HPDE6-E6E7 (cell line): Measurements from ENCODE around the gene DSG3.
"Not testable (repeated sequence)": the region's sequence is repeated elsewhere in the genome, so short reads cannot be mapped to it uniquely, and the experiment has no call there.

Experiments
- DNase-seq: peaks from one replicate; pipeline ENCODE4 v3.0.0; 2011; ENCODE audit warnings: missing footprints; ENCODE audit errors: extremely low spot score

DSG3 gene

GRCh38 chr18:31492671-31493070 lies 45.1 kb downstream of the DSG3 start:
- DNase-seq: no peak

GRCh38 chr18:31493171-31493570 lies 45.6 kb downstream of the DSG3 start:
- DNase-seq: no peak

DNA sequence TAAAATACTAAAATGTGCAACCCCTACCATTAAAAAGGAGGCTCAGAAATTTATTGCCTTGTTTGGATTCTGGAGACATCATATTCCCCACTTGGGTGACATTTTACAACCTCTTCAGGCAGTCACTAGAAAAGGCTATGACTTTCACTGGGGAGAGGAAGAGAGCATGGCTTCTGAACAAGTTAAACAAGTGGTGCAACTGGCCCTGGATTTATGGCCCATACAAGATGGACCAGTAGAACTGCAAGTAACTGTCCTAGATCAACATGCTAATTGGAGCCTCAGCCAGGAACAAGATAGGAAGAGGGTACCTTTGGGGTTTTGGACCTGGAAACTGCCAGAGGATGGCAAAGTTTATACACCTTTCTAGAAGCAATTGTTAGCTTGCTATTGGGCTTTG lies 46.4 kb downstream of the DSG3 start:
- no peak for DNase-seq

- DNase-seq: not testable (repeated sequence)
These were observed 47.2 kb downstream of the DSG3 start for GRCh38 chr18:31494705-31495244.

DNA sequence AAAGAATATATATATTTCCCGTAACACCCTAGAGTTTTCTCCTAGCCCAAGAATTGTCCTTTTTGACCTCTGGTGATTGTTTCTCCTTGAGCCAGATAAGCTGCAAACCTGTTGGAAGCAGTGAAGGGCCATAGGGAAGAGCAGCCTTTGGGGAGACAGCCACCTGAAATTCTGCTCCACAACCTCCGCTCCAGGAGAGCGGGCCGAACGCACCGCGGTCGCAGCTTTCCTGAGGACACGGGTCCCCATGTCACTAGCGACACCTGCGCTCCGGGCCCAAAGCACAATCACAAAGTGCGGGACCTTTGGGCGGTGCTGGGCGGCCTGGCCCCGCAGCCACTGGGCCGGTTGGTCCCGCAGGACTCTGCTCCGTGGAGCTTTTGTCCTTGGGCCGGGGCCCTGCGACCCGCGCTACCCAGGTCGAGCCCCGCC lies 49.9 kb downstream of the DSG3 start:
- DNase-seq: no peak

DNA sequence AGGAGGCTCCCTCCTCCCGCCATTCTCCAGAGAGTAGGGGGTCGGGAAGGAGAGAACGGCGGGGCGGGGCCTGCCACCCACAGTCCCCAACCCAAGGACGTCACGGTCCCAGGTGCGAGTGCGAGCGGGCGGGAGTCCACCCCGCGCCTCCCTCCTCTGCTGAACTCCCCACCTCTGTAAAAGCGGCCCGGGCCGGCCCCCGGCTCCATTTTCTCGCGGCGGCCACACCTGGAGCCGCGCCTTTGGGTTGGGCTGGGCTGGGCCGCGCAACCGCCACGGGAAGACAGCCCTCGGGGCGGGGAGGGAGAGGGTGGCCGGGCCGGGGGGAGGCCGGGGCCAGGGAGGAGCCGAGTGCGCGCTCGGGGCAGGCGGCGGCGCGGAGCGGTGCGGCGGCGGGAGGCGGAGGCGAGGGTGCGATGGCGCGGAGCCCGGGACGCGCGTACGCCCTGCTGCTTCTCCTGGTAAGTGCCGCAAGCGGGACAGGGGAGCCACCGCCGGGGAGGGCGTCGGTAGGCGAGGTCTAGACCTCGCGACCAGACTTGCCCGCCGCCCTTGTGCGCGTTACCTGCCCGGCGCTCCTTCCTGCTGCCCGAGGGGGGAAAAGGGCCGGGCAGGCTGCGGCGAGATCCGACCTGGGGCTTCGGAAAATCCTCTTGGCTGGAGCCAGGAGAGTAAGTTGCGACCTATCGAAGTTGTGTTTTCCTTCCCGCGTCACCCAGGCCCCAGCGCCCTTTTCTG lies 50.5 kb downstream of the DSG3 start, which contains the start of gene DSG2:
Gene DSG2 (plus strand): TSS at position 342 of the 738 bp plus-strand sequence. CDS start 75 bp downstream, at position 417.
- peak; percentile 88 for DNase-seq

DNA sequence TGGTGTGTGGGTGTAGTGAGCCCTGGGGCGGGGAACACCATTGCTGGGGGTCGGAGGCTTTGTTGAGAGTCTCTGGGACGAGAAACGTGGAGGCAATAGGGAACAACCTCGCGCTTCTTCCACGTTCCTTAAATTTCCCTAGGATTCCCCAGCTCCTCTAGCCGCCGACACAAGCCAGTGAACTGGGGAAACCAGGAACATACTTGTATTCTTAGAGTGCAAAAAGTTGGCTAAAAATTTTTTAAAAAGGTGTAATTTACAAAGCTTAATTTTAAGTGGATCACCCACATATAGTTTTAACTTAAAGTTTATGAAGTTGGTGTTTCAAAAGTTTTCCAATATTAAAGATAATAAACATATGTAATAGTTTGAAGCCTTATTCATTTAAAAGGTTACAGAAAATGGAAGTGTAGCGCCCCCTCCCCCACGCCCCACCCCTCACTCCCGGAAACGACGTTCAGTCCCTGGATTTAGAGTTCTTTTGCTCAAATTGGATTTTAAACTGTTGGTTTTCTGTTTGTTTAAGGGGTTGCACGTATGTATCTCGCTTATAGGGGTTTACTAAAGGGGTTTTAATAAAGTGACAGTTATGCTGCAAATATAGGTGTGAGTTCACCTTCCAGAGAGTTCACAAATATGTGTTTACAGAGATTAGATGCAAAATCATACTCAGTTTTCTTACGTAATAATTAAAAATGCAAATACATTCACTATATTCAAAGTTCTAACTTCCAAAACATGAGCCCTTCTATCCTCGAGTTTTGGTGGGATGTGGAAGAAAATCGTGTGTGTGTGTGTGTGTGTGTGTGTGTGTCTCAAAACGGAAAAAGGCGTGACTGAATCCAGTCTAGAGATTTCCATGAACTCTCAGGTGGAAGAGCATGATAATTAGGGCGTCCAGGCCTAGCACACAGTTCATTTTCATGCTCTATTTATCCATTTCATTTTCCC lies 51.3 kb downstream of the DSG3 start:
- no peak for DNase-seq

DNA sequence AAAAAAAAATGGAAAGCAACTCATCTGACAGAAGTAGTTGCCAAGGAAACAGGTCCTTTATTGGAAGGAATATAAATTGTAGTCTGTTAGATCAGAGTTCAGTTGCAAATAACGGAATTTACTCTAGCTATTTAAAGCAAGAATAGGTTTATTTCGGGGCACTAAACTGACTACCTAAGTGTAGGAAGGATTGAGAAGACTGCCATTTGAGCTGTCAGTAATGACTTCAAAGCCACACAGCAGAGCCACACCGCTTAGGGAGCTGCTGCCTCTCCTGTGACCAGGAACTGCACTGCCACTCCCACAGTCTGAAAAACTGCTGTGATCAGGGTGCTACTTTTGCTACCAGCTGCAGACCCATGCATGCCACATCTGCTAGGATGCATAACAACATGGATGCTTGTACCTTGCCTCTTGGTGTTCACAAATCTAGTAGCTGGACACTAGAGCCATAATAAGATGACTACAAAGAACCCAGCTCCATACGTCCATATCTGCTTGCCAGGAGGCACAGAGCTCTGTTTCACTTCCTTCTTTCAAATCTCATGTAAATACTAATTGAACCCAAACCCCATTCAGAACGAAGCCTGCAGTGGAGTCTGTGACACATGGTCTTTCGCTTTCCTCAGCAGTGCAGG lies 52.6 kb downstream of the DSG3 start:
- DNase-seq: no peak

GRCh38 chr18:31503011-31503410 lies 55.5 kb downstream of the DSG3 start:
- no peak for DNase-seq

- DNase-seq: no peak
These were observed 57.1 kb downstream of the DSG3 start for GRCh38 chr18:31504455-31505147.

DNA sequence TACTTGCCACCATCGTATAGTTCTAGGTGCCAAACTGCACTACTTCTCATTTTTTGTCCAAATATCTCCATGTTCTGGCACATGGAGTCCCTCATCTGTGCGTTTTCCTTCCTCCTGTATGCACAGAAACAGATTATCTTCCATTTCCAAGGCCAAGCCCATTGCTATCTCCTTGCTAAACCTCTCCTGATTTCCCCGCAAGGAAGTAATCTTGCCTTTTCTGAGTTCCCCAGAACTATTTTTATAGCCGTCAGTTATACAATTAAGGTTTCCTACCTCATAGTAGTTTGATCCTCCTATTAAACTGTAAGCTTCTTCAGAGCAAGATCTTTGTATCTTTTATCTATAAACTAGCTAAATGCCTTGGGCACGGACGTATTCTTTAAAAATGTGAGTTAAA lies 57.6 kb downstream of the DSG3 start:
- no peak for DNase-seq

GRCh38 chr18:31506024-31506742 lies 58.6 kb downstream of the DSG3 start:
- no peak for DNase-seq

DNA sequence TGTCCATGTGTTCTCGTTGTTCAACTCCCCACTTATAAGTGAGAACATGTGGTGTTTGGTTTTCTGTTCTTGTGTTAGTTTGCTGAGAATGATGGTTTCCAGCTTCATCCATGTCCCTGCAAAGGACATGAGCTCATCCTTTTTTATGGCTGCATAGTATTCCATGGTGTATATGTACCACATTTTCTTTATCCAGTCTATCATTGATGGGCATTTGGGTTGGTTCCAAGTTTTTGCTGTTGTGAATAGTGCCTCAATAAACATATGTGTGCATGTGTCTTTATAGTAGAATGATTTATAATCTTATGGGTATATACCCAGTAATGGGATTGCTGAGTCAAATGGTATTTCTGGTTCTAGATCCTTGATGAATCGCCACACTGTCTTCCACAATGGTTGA lies 59.6 kb downstream of the DSG3 start:
- DNase-seq: not testable (repeated sequence)

DNA sequence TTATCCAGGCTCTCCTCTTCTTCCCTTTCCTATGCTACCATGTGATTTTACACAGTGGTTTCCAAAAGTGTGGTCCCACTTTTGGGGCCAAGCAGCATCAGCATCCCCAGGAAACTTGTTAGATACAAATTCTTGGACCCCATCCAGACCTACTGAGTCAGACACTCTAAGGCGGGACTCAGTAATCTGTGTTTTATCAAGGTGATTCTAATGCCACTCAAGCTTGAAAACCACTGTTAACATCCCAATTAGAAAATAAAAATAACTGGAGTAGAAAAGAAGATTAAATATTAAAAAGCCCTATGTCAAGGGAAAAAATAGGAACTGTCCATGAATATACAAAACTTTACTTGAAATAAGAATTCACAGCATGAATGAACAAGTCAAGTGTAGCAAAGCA lies 61.2 kb downstream of the DSG3 start:
- no peak for DNase-seq

DNA sequence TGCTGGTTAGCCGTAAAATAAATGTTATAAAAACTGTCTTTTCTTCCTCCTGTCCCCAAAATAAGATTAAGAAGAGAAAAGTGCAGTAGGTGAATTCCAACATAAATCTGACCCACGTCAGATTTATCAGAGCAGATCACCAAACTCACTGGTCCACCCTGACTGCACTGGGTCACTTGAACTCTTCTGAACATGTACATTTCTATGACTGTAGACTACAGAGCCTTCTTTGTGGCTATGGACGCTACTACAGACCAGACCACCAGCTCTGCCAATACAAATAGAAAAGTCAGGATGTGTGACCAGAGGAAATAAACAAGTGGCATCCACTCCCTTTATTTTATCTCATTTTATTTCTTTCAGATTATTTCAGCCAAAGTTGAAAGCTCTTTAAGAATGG lies 62.0 kb downstream of the DSG3 start:
- DNase-seq: no peak

GRCh38 chr18:31510319-31510718 lies 62.8 kb downstream of the DSG3 start:
- DNase-seq: no peak

DNA sequence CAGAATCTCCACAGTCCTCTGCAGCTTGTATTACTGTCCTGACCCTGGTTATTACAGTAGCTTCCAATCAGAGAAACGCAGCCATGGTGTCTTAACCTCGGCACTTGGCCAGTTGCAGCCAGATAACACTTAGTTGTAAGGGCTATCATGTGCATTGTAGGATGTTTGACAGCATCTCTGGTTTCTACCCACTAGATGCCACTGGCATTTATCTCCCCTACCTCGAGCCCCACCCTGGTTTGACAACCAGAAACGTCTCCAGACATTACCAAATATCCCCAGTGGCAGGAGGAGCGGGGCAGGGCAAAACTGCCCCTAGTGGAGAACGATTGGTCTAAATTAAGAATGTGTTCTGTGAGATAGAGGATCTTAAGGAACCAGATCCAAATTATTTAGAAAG lies 63.6 kb downstream of the DSG3 start:
- no peak for DNase-seq

- DNase-seq: peak; percentile 94
These were observed 64.7 kb downstream of the DSG3 start for GRCh38 chr18:31512203-31512764.

DNA sequence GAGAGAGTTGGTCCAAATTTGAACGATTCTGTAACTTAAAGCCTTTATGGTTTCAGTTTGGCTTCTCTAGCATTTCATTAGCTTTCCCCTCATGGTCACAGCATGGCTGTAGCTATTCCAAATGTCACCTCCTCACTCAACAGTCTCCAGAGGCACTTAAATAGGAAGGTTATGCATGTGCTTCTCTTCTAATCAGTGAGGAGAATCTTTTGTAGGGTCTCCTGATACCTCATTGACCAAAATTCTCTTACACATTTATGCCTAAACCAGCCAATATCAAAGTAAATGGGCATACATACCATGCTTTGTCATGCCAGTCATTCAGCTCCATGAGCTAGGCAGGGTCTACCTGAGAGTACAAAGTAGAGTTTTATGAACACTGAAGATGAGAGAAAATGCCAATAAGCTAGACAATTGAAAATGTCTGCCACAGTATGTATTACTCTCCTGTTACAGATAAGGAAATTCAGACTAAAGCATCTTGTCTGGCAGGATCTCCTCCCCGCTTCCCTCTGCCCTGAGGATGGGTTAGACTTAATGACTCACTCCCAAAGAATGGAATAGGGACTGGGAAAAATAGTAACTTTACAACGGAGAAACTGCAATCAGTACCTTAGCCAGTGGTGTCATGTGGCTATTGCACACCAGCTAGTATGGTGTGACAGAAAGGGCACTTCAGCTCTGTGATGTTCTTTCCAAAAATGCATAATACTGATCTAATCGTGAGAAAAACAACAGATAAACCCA lies 65.8 kb downstream of the DSG3 start:
- DNase-seq: peak; percentile 56

DNA sequence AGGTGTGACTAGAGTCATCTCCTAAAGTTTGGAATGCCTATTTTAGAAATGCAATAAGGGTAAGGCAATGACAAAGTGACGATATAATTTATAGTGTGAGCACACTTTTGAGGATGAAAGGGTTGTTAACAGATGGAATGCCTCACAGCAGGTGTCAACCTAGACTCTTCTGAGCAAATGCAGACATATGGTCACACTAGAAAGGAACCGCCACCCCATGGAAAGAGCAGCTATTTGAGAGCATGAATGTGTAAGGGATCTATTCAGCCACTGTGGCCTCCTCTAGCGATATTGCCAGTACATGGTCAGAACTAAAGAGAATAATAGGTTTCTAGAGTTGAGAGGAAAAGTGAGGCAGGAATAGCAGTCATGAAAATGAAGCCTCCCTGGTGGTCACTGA lies 68.9 kb downstream of the DSG3 start:
- DNase-seq: no peak
